ENCODE measurements around the gene JAK3.

GRCh38 chr19:17796013-17796837 lies 51.6 kb downstream of the JAK3 start:
- TF ChIP-seq POLR2A (IDR thresholded peaks at IDR 0.05) (no peak), CTCF (IDR thresholded peaks at IDR 0.05) (no peak), EP300 (IDR thresholded peaks at IDR 0.05) (no peak)

Data from ovary (tissue), 3 donors.